Activated naive CD4-positive, alpha-beta T cell treated with anti-CD3 and anti-CD28 coated beads, Interleukin-2, amount 50 U/mL, for 72 hours (primary cell): ENCODE measurements around the gene SUCLG1. TPM values are rescaled to one million over a fixed set of nuclear protein-coding genes. Genes with fewer than 3 reads are reported as not detected.
"Not testable (repeated sequence)": the region's sequence is repeated elsewhere in the genome, so short reads cannot be mapped to it uniquely, and the experiment has no call there.

Source experiments
- ATAC-seq, 2 donors: fragments of 150-1000 bp; cut with Tn5 transposase; 2 replicates each; pipeline ENCODE4 v1.10.0; 2021; ENCODE audit warnings: mild to moderate bottlenecking in 2 of 2, moderate library complexity in 2 of 2
- DNase-seq, 2 donors: peaks; one replicate each; pipeline ENCODE4 v3.0.0; 2021 to 2022; ENCODE audit warnings: low spot score in 2 of 2
- H3K27ac Mint-ChIP-seq, 2 donors: one replicate each; pipeline ENCODE4 v1.8.0; 2022; ENCODE audit warnings: mild to moderate bottlenecking in 2 of 2, mixed read lengths in 2 of 2
- H3K36me3 Mint-ChIP-seq, 2 donors: one replicate each; pipeline ENCODE4 v1.8.0; 2022; ENCODE audit warnings: mixed read lengths in 2 of 2
- H3K9me3 Mint-ChIP-seq, 2 donors: one replicate each; pipeline ENCODE4 v1.8.0; 2022; ENCODE audit warnings: mixed read lengths in 2 of 2
- total RNA-seq, 2 donors: library from RNA; stranded (reverse); gene quantifications; one replicate each; pipeline ENCODE4 v1.2.3, GENCODE V29; 2022

The SUCLG1 gene
- total RNA-seq, 2 donors from 2014 or later: 55.6 to 73.9 TPM

- H3K36me3 Mint-ChIP-seq: peaks cover 23 to 31% of the 10 kb centered on the region in 2 donors
- ATAC-seq: no peak
- no peak for DNase-seq
- peak overlapping the region in 1 of 2 donors; percentile 9 for H3K27ac Mint-ChIP-seq
- no peaks in the 10 kb centered on the region for H3K9me3 Mint-ChIP-seq
Measured at GRCh38 chr2:84443477-84443876, 15.6 kb downstream of the SUCLG1 start.

DNA sequence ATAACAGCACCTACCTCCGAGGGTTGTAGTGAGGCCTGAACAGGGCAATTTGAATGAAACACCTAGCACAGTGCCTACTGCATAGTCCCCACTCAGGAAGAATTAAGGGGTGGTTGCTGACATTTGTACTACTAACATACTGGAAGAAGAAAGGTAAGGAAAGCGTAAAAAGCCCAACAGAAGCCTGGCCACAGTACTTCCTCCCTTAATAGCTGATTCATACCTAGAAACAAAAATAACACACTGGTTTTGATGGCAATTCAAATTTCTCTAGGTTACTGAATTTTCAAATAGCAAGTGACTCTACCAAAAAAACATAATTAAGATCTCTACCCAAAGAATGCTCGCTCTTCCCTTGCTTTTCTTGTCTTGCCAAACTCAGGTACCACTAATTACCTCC, 16.2 kb downstream of the SUCLG1 start:
- Mint-ChIP-seq H3K9me3 (no peaks in the 10 kb centered on the region), H3K36me3 (peaks cover 23 to 31% of the 10 kb centered on the region in 2 donors), H3K27ac (peak overlapping the region in 1 of 2 donors; percentile 42)
- DNase-seq: no peak
- ATAC-seq: no peak

- no peak for ATAC-seq
- no peak overlapping the region for H3K27ac Mint-ChIP-seq
- no peaks in the 10 kb centered on the region for H3K9me3 Mint-ChIP-seq
- no peak for DNase-seq
- H3K36me3 Mint-ChIP-seq: peaks cover 23 to 31% of the 10 kb centered on the region in 2 donors
Measured at GRCh38 chr2:84441505-84441904, 17.6 kb downstream of the SUCLG1 start.

- Mint-ChIP-seq H3K27ac (no peak overlapping the region), H3K36me3 (peaks cover 19 to 31% of the 10 kb centered on the region in 2 donors), H3K9me3 (no peaks in the 10 kb centered on the region)
- DNase-seq: no peak
- ATAC-seq: no peak
Measured at GRCh38 chr2:84441036-84441435, 18.0 kb downstream of the SUCLG1 start.

- H3K27ac Mint-ChIP-seq: no peak overlapping the region
- no peaks in the 10 kb centered on the region for H3K9me3 Mint-ChIP-seq
- peaks cover 0 to 4% of the 10 kb centered on the region in 2 donors for H3K36me3 Mint-ChIP-seq
- ATAC-seq (no peak), DNase-seq (no peak)
Measured at GRCh38 chr2:84435345-84436025, 23.6 kb downstream of the SUCLG1 start.

DNA sequence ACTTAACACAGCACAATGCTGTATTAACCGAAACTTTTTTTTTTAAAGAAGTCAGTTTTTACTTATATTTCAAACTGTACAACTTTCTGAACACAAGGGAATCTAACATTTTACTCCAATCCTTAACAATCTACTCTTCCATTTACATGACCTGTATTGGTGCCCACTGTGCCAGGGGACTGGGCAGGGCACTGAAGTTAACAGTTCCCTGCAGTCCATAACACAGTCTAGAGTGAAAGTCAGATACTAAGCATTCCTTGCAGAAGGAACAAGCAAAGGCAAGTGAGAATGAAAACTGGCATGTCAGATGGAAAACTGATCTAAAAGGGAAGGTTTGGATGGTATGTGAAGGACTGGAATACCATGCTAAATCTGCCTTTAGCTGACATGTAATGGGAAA, 29.8 kb downstream of the SUCLG1 start:
- H3K27ac Mint-ChIP-seq: peak overlapping the region in 1 of 2 donors; percentile 26
- H3K36me3 Mint-ChIP-seq: peaks cover 0 to 6% of the 10 kb centered on the region in 2 donors
- ATAC-seq: no peak
- no peak for DNase-seq
- no peaks in the 10 kb centered on the region for H3K9me3 Mint-ChIP-seq

GRCh38 chr2:84427235-84428138, 31.6 kb downstream of the SUCLG1 start:
- H3K9me3 Mint-ChIP-seq: no peaks in the 10 kb centered on the region
- DNase-seq (no peak), ATAC-seq (no peak)
- H3K36me3 Mint-ChIP-seq: peaks cover 0 to 6% of the 10 kb centered on the region in 2 donors
- no peak overlapping the region for H3K27ac Mint-ChIP-seq

GRCh38 chr2:84425310-84425709, 33.8 kb downstream of the SUCLG1 start:
- Mint-ChIP-seq H3K9me3 (no peaks in the 10 kb centered on the region), H3K36me3 (peaks cover 0 to 6% of the 10 kb centered on the region in 2 donors), H3K27ac (peak overlapping the region in 1 of 2 donors; percentile 64)
- ATAC-seq (no peak), DNase-seq (no peak)

DNA sequence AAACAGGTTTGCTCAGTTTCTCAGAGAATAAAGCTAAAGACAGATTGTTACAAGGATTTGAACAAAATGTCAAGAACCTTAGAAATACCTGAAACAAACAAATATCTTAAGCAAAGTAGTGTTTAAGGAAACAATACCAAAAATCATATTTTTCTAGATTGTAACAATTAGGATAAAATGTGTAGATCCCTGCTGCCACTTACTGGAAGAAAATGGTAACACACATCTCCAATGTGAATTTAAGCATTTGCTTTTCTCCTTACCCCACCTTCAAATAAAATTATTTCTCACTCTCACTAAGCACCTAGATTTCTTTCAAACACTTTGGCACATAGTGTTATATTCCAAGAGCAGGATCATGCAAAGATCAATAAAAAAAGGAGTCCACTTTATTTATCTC, 34.9 kb downstream of the SUCLG1 start:
- Mint-ChIP-seq H3K27ac (no peak overlapping the region), H3K36me3 (no peaks in the 10 kb centered on the region), H3K9me3 (no peaks in the 10 kb centered on the region)
- ATAC-seq (no peak), DNase-seq (no peak)

DNA sequence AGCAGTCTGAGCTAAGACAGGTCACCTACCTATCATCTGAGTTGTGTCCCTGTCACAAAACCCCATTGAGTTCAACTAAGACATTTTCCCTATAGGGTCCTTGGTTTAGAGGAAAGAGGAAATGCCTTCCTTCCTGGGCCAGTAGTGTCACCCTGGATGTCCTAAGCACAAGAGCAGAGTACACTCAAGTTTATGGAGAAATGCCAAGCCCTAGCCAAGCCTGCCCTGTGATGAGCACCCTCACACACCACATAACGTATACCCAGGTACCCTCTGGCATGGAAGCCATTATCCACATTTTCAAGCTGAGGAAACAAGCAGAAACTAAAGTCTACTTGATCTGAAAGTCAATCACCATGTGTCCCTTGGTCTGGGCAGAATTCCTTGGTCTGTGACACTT, 37.3 kb downstream of the SUCLG1 start:
- no peak overlapping the region for H3K27ac Mint-ChIP-seq
- DNase-seq (no peak), ATAC-seq (no peak)
- H3K9me3 Mint-ChIP-seq: no peaks in the 10 kb centered on the region
- no peaks in the 10 kb centered on the region for H3K36me3 Mint-ChIP-seq

DNA sequence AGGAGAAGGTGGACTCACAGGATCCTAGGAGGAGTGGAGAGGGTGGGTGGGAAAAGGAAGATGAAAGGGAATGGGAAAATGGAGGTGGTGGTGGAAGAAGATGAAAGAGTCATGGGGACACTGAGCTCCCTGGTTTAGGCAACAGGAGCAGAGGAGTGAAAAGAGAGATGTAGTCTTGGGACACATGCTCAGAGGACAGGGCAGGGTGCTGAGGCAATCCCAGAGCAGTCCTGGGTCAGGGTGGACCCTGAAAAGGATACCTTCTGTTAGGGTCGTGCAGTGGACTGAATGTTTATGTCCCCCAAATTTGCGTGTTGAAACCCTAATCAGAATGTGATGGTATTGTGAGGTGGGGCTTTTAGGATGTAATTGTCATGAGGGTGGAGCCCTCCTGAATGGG, 37.9 kb downstream of the SUCLG1 start:
- ATAC-seq (no peak), DNase-seq (no peak)
- Mint-ChIP-seq H3K9me3 (no peaks in the 10 kb centered on the region), H3K27ac (no peak overlapping the region), H3K36me3 (no peaks in the 10 kb centered on the region)

DNA sequence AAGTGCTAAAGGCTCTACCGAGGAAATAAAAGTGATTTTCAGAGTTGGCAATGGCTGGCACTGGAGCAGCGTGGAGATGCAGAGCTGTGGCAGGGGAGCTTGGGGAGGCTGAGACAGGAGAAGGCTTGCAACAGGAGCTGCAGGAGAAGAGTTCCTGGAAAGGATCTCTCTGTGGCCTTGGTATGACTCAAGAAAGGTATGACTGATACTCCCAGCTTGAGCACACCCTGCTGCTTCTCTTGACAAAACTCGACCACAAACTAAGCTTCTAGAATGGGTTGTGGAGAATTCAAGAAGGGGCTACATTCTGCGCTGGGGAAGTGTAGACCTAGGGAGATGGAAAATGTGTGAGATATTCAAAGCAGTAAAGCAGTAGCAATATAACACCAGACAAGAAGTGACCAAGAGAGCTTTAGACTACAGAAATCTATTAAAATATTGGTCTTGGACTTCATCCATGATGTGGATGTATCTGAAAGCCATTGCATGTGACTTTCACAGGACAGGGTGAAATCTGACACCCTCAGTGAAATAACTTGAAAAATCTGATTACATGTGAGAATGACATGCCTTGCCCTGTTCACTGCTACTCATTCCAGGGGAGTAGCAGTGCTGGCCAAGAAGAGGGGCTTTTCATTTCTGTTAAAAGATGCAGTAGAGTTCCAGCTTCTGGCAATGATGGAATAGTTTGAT, 41.5 kb downstream of the SUCLG1 start:
- no peaks in the 10 kb centered on the region for H3K9me3 Mint-ChIP-seq
- no peak overlapping the region for H3K27ac Mint-ChIP-seq
- DNase-seq (no peak), ATAC-seq (peak in 1 of 2 donors; percentile 71)
- no peaks in the 10 kb centered on the region for H3K36me3 Mint-ChIP-seq

- no peak for DNase-seq
- no peaks in the 10 kb centered on the region for H3K36me3 Mint-ChIP-seq
- no peak overlapping the region for H3K27ac Mint-ChIP-seq
- ATAC-seq: no peak
- no peaks in the 10 kb centered on the region for H3K9me3 Mint-ChIP-seq
Measured at GRCh38 chr2:84409531-84409930, 49.5 kb downstream of the SUCLG1 start.

- ATAC-seq, H3K27ac Mint-ChIP-seq, H3K36me3 Mint-ChIP-seq, DNase-seq, H3K9me3 Mint-ChIP-seq: not testable (repeated sequence)
Measured at GRCh38 chr2:84402111-84402510, 57.0 kb downstream of the SUCLG1 start.

DNA sequence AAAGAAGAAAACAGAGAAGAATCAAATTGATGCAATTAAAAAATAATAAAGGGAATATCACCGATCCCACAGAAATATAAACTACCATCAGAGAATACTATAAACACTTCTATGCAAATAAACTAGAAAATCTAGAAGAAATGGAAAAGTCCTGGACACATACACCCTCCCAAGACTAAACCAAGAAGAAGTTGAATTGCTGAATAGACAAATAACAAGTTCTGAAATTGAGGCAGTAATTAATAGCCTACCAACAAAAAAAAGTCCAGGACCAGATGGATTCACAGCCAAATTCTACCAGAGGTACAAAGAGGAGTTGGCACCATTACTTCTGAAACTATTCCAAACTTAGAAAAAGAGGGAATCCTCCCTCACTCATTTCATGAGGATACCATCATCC, 59.2 kb downstream of the SUCLG1 start:
- H3K36me3 Mint-ChIP-seq, DNase-seq, H3K9me3 Mint-ChIP-seq: not testable (repeated sequence)

DNA sequence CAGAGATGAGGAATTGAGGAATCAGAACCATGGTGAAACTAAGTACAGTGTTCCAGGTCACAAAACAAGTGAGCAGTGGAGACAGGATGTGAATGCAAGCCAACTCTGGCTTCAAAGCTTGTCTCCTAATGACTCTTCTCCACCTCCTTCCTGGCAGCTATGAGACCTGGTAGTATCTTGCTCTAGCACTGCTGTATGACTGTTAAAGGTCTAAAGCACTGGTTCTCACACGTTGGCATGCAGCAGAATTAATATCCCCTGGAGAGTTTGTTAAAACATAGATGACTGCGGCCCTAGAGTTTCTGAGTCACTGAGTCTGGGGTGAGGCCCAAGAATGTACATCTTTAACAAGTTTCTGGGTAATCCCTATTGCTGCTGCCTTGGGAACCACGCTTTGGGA, 63.3 kb downstream of the SUCLG1 start:
- Mint-ChIP-seq H3K36me3 (peaks cover 0 to 5% of the 10 kb centered on the region in 2 donors), H3K27ac (no peak overlapping the region), H3K9me3 (peaks cover 4 to 5% of the 10 kb centered on the region in 2 donors)
- ATAC-seq (peak; percentile 29 to 99), DNase-seq (no peak)

More for the DNA sequence above, 59.2 kb downstream of the SUCLG1 start:
- not testable (repeated sequence) for H3K27ac Mint-ChIP-seq, ATAC-seq

DNA sequence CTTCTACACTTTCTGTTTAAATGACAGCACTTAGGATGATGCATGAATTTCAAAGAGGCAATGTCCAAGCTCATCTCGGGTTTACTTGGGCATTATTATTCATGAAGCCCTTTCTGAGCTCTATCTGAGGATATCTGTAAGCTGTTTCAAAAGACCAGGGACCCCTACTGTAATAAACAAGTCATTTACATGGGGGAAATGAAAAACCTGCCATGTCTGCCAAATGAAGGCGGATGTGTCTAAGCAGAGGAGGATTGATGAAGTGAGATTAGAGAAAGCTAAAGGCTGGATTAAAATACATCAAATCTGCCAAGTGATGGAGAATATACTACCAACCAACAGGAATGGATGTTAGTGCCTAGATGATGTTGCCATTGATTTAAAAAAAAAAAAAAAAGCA, 64.5 kb downstream of the SUCLG1 start:
- Mint-ChIP-seq H3K36me3 (peaks cover 0 to 5% of the 10 kb centered on the region in 2 donors), H3K9me3 (peaks cover 4 to 5% of the 10 kb centered on the region in 2 donors), H3K27ac (no peak overlapping the region)
- ATAC-seq (no peak), DNase-seq (no peak)
